Measurements from ENCODE around the gene RPS6KA4.

RPS6KA4 gene

GRCh38 chr11:64364435-64364834 lies 5.5 kb downstream of the RPS6KA4 start:
- peaks cover 18% of the 10 kb centered on the region for H3K4me1 ChIP-seq (ENCODE audit: control insufficient read depth, insufficient read depth, low read length)
- H3K4me3 ChIP-seq (ENCODE audit: low read length), result no peak overlapping the region
- H3K9me3 ChIP-seq (ENCODE audit: control insufficient read depth, low read length), result no peaks in the 10 kb centered on the region
- peaks cover 19% of the 10 kb centered on the region for H3K36me3 ChIP-seq (ENCODE audit: control insufficient read depth, insufficient read depth, low read length)
- H3K9ac ChIP-seq (ENCODE audit: low read length), result no peak overlapping the region
- H3K27me3 ChIP-seq (ENCODE audit: control insufficient read depth, insufficient read depth, low read length), result no peaks in the 10 kb centered on the region

- H3K36me3 ChIP-seq (ENCODE audit: control insufficient read depth, insufficient read depth, low read length), result peaks cover 22% of the 10 kb centered on the region
- H3K27me3 ChIP-seq (ENCODE audit: control insufficient read depth, insufficient read depth, low read length), result no peaks in the 10 kb centered on the region
- H3K9ac ChIP-seq (ENCODE audit: low read length), result no peak overlapping the region
- H3K9me3 ChIP-seq (ENCODE audit: control insufficient read depth, low read length), result no peaks in the 10 kb centered on the region
- no peak overlapping the region for H3K4me3 ChIP-seq (ENCODE audit: low read length)
- peaks cover 13% of the 10 kb centered on the region for H3K4me1 ChIP-seq (ENCODE audit: control insufficient read depth, insufficient read depth, low read length)
Observed at GRCh38 chr11:64364911-64365310, 5.9 kb downstream of the RPS6KA4 start.

DNA sequence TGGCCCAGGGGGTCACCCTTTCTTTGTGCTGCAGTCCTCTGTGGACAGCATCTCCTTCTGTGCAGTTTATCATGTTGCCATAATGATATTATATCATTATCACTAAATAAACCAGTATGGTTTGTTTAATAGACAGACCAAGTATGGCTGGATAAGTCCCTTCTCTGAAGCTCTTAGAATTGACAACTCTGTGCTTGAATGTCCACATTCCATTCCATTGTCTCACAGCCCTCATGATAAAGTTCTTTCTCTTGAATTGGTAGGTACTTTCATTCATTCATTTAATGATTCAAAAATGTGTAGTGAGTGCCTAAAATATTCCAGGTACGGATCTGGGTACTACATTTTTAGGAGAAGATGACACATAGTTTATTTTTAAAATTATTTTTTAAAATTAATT lies 7.8 kb downstream of the RPS6KA4 start:
- Histone ChIP-seq H3K4me1 (ENCODE audit: control insufficient read depth, insufficient read depth, low read length) (no peaks in the 10 kb centered on the region), H3K9me3 (ENCODE audit: control insufficient read depth, low read length) (no peaks in the 10 kb centered on the region), H3K36me3 (ENCODE audit: control insufficient read depth, insufficient read depth, low read length) (peaks cover 21% of the 10 kb centered on the region), H3K9ac (ENCODE audit: low read length) (no peak overlapping the region), H3K27me3 (ENCODE audit: control insufficient read depth, insufficient read depth, low read length) (no peaks in the 10 kb centered on the region), H3K4me3 (ENCODE audit: low read length) (no peak overlapping the region)

DNA sequence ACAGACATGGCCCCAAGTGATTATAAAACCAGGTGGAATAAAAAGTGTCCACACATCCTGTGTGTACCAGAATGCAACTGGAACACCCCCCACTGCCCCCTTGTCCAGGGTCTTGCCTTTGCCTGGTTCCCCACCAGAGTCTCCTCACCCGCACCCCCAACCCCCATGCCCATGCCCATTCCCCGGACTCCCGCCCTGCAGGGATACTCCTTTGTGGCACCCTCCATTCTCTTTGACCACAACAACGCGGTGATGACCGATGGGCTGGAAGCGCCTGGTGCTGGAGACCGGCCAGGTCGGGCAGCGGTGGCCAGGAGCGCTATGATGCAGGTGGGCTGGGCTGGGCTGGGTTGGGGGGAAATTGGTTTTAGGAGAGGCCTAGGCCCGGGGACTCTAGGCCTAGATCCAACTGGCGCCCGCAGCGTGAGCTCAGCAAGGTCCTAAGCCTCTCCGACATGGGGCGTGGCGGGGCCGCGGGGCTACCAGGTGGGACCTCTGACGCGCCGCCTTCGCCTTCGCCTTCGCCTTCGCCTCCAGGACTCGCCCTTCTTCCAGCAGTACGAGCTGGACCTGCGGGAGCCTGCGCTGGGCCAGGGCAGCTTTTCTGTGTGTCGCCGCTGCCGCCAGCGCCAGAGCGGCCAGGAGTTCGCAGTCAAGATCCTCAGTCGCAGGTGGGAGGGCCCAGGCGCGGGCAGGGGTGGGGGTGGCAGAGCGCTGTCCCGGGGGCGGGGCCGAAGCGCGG lies 9.1 kb downstream of the RPS6KA4 start:
- Histone ChIP-seq H3K36me3 (ENCODE audit: control insufficient read depth, insufficient read depth, low read length) (peaks cover 14% of the 10 kb centered on the region), H3K27me3 (ENCODE audit: control insufficient read depth, insufficient read depth, low read length) (no peaks in the 10 kb centered on the region), H3K9ac (ENCODE audit: low read length) (no peak overlapping the region), H3K9me3 (ENCODE audit: control insufficient read depth, low read length) (no peaks in the 10 kb centered on the region), H3K4me1 (ENCODE audit: control insufficient read depth, insufficient read depth, low read length) (no peaks in the 10 kb centered on the region), H3K4me3 (ENCODE audit: low read length) (no peak overlapping the region)

DNA sequence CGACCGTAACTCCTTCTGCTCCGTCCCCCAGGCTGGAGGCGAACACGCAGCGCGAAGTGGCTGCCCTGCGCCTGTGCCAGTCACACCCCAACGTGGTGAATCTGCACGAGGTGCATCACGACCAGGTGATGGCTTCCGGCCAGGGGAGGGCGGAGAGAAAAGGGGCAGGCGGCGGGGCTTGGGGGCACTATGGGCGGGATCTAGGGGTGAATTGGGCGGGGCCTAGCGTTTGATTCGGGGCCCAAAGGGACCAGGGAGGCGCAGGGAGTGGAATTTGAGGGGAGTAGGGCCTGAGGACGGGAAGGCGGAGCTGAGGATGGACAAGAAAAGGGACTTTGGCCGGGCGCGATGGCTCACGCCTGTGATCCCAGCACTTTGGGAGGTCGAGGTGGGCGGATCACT lies 9.7 kb downstream of the RPS6KA4 start:
- Histone ChIP-seq H3K27me3 (ENCODE audit: control insufficient read depth, insufficient read depth, low read length) (no peaks in the 10 kb centered on the region), H3K9me3 (ENCODE audit: control insufficient read depth, low read length) (no peaks in the 10 kb centered on the region), H3K9ac (ENCODE audit: low read length) (no peak overlapping the region), H3K36me3 (ENCODE audit: control insufficient read depth, insufficient read depth, low read length) (peaks cover 14% of the 10 kb centered on the region), H3K4me3 (ENCODE audit: low read length) (no peak overlapping the region), H3K4me1 (ENCODE audit: control insufficient read depth, insufficient read depth, low read length) (no peaks in the 10 kb centered on the region)

- Histone ChIP-seq H3K27me3 (ENCODE audit: control insufficient read depth, insufficient read depth, low read length) (no peaks in the 10 kb centered on the region), H3K36me3 (ENCODE audit: control insufficient read depth, insufficient read depth, low read length) (peaks cover 14% of the 10 kb centered on the region), H3K9ac (ENCODE audit: low read length) (no peak overlapping the region), H3K4me3 (ENCODE audit: low read length) (no peak overlapping the region), H3K4me1 (ENCODE audit: control insufficient read depth, insufficient read depth, low read length) (no peaks in the 10 kb centered on the region), H3K9me3 (ENCODE audit: control insufficient read depth, low read length) (no peaks in the 10 kb centered on the region)
Observed at GRCh38 chr11:64369440-64370421, 10.8 kb downstream of the RPS6KA4 start.

- Histone ChIP-seq H3K27me3 (ENCODE audit: control insufficient read depth, insufficient read depth, low read length) (no peaks in the 10 kb centered on the region), H3K4me3 (ENCODE audit: low read length) (no peak overlapping the region), H3K36me3 (ENCODE audit: control insufficient read depth, insufficient read depth, low read length) (peaks cover 8% of the 10 kb centered on the region), H3K9me3 (ENCODE audit: control insufficient read depth, low read length) (no peaks in the 10 kb centered on the region), H3K4me1 (ENCODE audit: control insufficient read depth, insufficient read depth, low read length) (no peaks in the 10 kb centered on the region), H3K9ac (ENCODE audit: low read length) (no peak overlapping the region)
Observed at GRCh38 chr11:64371201-64371600, 12.2 kb downstream of the RPS6KA4 start.

GRCh38 chr11:64372021-64372420 lies 13.1 kb downstream of the RPS6KA4 start:
- Histone ChIP-seq H3K9me3 (ENCODE audit: control insufficient read depth, low read length) (no peaks in the 10 kb centered on the region), H3K4me1 (ENCODE audit: control insufficient read depth, insufficient read depth, low read length) (no peaks in the 10 kb centered on the region), H3K27me3 (ENCODE audit: control insufficient read depth, insufficient read depth, low read length) (no peaks in the 10 kb centered on the region), H3K36me3 (ENCODE audit: control insufficient read depth, insufficient read depth, low read length) (peaks cover 8% of the 10 kb centered on the region), H3K4me3 (ENCODE audit: low read length) (no peak overlapping the region), H3K9ac (ENCODE audit: low read length) (no peak overlapping the region)

- no peak overlapping the region for H3K4me3 ChIP-seq (ENCODE audit: low read length)
- H3K9ac ChIP-seq (ENCODE audit: low read length), result no peak overlapping the region
- H3K9me3 ChIP-seq (ENCODE audit: control insufficient read depth, low read length), result no peaks in the 10 kb centered on the region
- H3K27me3 ChIP-seq (ENCODE audit: control insufficient read depth, insufficient read depth, low read length), result no peaks in the 10 kb centered on the region
- no peaks in the 10 kb centered on the region for H3K4me1 ChIP-seq (ENCODE audit: control insufficient read depth, insufficient read depth, low read length)
- H3K36me3 ChIP-seq (ENCODE audit: control insufficient read depth, insufficient read depth, low read length), result peaks cover 8% of the 10 kb centered on the region
Observed at GRCh38 chr11:64372802-64373597, 14.0 kb downstream of the RPS6KA4 start.

DNA sequence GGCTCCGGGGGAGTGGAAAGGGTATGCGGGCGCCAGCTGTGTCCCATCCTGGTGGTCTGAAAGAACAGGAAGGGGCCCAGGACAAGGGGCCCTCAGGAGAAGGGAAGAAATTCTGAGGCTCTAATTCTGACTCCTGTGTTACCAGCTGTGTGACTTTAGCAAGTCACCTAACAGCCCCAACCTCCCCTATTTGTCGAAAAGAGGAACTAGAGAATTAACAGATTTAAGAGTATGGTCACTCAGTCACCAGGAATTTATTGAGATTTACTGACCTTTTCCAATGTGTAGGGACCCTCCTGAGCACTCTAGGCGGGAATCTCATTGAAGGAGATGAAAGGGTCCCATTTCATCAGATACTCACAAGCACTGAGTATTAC lies 14.6 kb downstream of the RPS6KA4 start:
- H3K9me3 ChIP-seq (ENCODE audit: control insufficient read depth, low read length), result no peaks in the 10 kb centered on the region
- no peaks in the 10 kb centered on the region for H3K27me3 ChIP-seq (ENCODE audit: control insufficient read depth, insufficient read depth, low read length)
- H3K4me1 ChIP-seq (ENCODE audit: control insufficient read depth, insufficient read depth, low read length), result no peaks in the 10 kb centered on the region
- H3K36me3 ChIP-seq (ENCODE audit: control insufficient read depth, insufficient read depth, low read length), result peaks cover 8% of the 10 kb centered on the region
- H3K9ac ChIP-seq (ENCODE audit: low read length), result no peak overlapping the region
- H3K4me3 ChIP-seq (ENCODE audit: low read length), result no peak overlapping the region

DNA sequence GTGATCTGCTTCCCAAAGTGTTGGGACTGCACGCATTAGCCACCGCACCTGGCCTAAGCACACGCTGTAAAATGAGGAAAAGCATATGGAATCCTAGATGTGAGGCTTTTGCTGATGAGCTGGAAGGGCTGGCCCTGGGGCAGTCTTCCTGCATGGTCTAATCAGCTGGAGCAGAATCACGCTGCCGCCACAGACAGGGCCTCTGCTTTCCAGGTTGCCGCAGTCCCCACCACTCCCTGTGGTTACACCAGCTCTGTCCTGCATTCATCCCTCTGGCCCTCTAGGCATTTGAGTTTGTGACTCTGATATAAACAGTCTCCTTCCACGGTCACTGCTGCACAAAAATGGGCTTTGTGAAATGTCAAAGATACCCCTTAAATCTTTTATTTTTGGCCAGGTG lies 17.1 kb downstream of the RPS6KA4 start:
- Histone ChIP-seq H3K4me1 (ENCODE audit: control insufficient read depth, insufficient read depth, low read length) (no peaks in the 10 kb centered on the region), H3K4me3 (ENCODE audit: low read length) (no peak overlapping the region), H3K9ac (ENCODE audit: low read length) (no peak overlapping the region), H3K36me3 (ENCODE audit: control insufficient read depth, insufficient read depth, low read length) (no peaks in the 10 kb centered on the region), H3K27me3 (ENCODE audit: control insufficient read depth, insufficient read depth, low read length) (peaks cover 5% of the 10 kb centered on the region), H3K9me3 (ENCODE audit: control insufficient read depth, low read length) (no peaks in the 10 kb centered on the region)

Measured in mucosa of stomach (tissue), 1 donor.